HG03196 (cell line): ENCODE measurements around the gene CDH10.

Experiments used
- ATAC-seq: cut with Tn5 transposase; IDR thresholded peaks from one replicate; pipeline ENCODE4 v1.9.1; 2021; ENCODE audit not compliant: unreplicated experiment

The CDH10 gene

DNA sequence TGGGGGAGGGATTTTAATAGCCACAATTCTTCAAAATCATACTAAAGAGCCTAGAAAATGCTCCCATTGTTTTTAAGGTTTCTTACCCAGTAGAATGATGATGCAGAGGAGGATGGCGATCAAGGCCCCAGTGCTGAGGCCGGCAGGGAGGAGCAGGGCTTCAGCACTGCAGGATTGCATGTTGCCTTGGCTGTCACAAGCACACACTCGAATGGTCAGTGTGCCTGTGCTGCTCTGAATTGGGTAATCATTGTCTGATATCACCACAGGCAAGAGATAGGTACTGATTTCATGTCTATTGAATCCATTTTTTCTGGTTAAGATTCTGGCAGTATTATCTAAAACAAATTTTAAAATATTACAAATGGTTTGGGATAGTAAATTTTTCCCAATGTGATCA, 153.3 kb downstream of the CDH10 start:
- ATAC-seq, result no peak

DNA sequence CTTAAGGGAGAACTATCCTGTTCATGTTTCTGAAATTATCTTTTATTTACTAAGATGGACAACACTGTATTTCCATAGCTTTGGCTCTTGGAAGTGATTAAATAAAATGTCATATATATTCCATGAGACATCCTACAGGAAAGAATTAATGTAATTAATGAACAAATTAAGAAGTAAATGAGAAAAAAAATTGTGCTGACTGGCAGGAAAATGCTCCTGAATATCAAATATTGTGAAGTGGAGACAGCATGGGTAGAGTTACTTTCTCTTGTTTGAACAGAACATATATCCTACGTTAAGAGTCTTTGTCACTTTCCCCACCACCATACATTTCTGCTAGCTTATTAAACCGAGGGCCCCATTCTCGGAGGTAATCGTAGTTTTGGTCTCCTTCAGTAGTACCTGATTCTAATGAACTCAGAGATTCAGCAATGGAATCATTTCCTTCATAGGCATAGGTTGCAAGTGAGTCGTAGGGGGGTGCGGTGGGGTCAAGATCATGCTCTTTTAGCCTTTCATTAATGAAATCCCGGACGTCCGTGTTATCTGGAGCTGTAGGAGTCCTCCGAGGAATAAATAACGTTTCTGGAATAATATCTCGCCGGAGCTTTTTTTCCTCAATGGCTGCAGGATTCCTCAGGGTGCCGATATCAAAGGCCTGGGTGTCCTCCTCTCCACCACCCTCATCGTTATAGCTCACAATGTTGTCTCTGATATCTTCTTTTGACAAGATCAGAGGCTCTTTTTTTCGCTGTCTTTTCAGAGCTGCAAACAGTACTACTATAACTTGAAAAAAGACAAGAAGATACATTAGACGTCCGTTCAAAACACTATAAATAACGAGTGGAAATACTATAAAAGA, 157.2 kb downstream of the CDH10 start:
- no peak for ATAC-seq

DNA sequence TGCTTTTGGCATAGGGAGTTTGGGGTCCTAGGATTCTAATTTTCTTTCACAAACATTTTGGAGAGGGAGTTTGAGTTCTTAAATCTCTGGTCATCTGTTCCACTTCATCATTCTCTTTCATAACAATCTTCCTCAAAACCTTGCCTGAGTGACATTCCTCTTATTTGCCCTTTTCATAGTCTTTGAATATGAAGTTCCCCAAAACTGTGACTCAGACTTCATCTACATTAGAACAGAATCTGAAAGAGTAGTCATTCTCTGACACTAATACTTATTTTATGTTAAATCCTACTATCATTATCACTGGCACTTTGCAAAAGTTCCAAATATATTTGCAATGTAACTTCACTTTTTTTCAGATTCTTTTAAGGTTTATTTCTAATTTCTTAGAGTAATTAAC, 163.8 kb downstream of the CDH10 start:
- no peak for ATAC-seq

DNA sequence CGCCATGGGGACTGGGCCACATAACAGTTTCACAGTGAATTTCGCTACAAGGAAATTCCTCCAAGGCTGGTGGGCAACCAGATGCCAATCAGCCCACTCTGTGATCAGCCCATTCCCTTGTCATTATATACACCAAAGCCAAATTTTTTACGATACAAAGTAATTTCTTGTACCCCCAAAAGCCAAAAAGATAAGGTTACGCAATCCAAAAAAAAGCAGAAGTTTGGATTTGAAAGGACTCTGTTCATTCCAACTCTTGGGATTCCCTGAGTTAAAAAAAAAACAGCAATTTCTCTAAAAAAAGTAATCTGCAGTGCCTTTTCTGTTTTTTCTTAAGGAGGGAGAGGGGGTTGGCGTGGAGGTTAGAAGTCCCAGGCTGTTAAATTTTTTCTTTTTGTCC, 166.8 kb downstream of the CDH10 start:
- no peak for ATAC-seq

DNA sequence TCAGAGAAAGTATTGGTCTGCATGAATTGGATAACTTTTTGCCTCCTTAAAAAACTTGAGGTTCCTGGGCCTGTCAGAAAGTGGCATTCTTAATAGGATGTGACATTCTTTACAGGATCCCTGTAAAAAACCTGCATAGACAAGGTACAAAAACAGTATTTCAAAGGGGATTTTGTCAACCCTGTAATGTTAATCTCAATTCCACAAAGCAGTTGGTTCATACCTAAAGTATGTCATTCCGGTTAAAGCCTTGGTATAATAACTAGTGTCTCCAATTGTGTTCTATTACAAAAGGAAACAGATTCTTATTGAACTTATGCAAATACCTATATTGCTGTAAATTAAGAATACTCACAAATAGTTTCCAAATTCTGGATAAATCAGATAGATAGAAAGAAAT, 169.7 kb downstream of the CDH10 start:
- no peak for ATAC-seq

DNA sequence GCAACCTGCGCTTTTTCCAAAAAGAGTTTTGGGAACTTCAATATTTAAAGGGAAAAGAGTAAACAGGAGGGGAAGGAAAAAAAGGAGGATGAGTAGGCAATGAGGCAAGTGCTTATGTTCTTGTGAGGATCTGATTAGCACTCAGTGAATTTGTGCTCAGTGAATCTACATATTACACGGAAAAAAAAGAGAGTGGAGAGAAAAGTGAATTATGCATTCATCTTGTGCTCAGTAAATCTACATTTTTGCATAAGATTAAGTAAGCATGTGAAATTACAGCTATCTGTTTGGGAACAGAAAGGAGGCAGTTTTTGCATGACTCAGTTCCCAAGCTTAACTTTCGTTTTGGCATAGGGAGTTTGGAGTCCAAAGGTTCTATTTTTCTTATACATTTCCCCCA, 170.1 kb downstream of the CDH10 start:
- no peak for ATAC-seq

DNA sequence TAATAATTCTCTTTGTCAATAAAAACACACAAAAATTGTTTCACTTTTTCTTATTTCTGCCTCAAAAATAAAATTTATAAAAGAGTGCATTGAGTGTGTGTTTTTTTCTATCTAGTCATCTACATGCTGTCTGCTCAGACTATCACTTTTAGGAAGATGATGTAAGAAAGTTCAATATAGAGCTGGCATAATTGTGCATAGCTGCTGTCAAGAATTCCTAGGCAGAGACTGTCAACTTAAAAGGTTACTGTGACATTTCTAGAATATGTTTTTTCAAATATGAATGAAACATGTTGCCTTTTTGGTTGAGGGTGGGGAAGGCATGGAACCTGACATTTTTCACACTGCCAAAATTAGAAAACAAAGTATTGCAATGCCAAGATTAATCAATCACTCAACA, 172.3 kb downstream of the CDH10 start:
- no peak for ATAC-seq

DNA sequence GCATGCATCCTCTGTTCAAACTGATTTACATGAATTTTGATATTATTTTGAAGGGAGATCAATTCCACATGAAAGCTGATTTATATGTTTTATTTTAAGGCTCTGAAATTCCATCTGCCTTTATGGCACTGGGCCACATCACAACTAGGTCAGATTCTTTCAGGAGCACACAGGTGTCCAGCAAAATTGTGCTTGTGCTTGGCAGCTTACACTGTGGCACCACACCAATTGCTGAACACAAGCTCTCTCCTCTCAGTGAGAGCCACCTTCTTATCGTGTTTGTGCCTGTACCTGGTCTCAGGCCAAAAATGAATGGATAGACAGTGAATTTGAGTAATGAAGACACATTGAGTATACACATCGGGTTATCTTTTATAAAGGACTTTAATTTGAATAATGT, 200.4 kb downstream of the CDH10 start:
- no peak for ATAC-seq

DNA sequence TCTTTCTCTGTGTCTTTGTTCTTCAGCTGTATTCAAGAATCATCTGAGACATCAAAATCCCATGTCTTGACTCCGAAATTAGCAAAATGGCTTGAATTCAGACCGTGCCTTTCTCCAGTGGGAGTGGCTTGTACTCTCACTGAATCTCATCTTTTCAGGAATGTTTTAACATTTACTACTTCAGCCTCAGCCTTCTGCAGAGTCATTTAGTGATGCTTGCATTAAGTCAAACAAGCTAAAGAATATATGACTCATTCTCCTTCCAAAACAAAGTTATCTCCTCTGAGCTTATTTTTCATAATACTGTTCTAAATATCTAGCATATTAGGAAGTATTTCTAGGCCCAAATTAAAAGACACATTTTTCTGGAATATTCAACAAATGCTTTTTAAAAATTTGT, 205.3 kb downstream of the CDH10 start:
- ATAC-seq, result no peak
